Mucosa of descending colon (tissue), 3 donors: Measurements from ENCODE around the gene RALGAPB. TPM values are rescaled to one million over a fixed set of nuclear protein-coding genes. Genes with fewer than 3 reads are reported as not detected.

ENCODE experiments used
- ATAC-seq: fragments of 200-7000 bp; cut with Tn5 transposase; one replicate; pipeline ENCODE4 v1.9.1; 2020; ENCODE audit warnings: mild to moderate bottlenecking, moderate library complexity
- DNase-seq, 3 donors: peaks; one replicate each; pipeline ENCODE4 v3.0.0-alpha.2; 2020
- H3K36me3 ChIP-seq: fragments of 200-600 bp; one replicate; pipeline ENCODE4 v1.8.0; 2021; ENCODE audit warnings: low read depth, mild to moderate bottlenecking
- H3K4me1 ChIP-seq: fragments of 200-600 bp; one replicate; pipeline ENCODE4 v1.8.0; 2021; ENCODE audit warnings: low read depth, mild to moderate bottlenecking
- H3K4me3 ChIP-seq: fragments of 200-600 bp; one replicate; pipeline ENCODE4 v1.8.0; 2021; ENCODE audit warnings: mild to moderate bottlenecking
- H3K9me3 ChIP-seq: fragments of 200-600 bp; one replicate; pipeline ENCODE4 v1.8.0; 2021; ENCODE audit warnings: mild to moderate bottlenecking
- CTCF ChIP-seq: fragments of 200-600 bp; IDR thresholded peaks from one replicate; pipeline ENCODE4 v1.8.0; 2022; ENCODE audit warnings: antibody characterized with exemption, mild to moderate bottlenecking
- intact Hi-C, 2 donors: fragments of 100-400 bp; cut with DNase I in 1 of 2; cut with micrococcal nuclease in 1 of 2; formaldehyde crosslinking; loops; one replicate each; pipeline versions ENCODE4 v1.11.0 to v1.11.1; 2022; cut with DNase I, micrococcal nuclease
- total RNA-seq, 3 donors: library from RNA; stranded (reverse); fragmentation: NEBNext Ultra II Directional in 2 of 3; extraction: Animal tissue kit (Norgen Biotek cat#: 25700) in 2 of 3; gene quantifications; one replicate each; pipeline versions ENCODE4 v1.2.1 to v1.2.4, GENCODE V29; 2021 to 2023
- donor health status: DM: no; HTN: no; CAD: no; lungs with moderate emphysema.
- donor health status: DM: no; HTN: no; CAD: no.
- donor health status: DM: no; HTN: yes; CAD: no.

Gene RALGAPB
- total RNA-seq, 3 donors from 2014 or later: 37.7 to 44.1 (median 43.0) TPM

GRCh38 chr20:38564680-38565079 lies 92.0 kb downstream of the RALGAPB start:
- Histone ChIP-seq H3K4me3 (no peak overlapping the region), H3K36me3 (no peaks in the 10 kb centered on the region), H3K9me3 (no peaks in the 10 kb centered on the region), H3K4me1 (no peaks in the 10 kb centered on the region)
- intact Hi-C loops: no loop called here
- DNase-seq (no peak), ATAC-seq (no peak)
- no peak for TF ChIP-seq CTCF

- intact Hi-C loops: no loop called here
- Histone ChIP-seq H3K4me3 (no peak overlapping the region), H3K9me3 (no peaks in the 10 kb centered on the region), H3K36me3 (no peaks in the 10 kb centered on the region), H3K4me1 (no peaks in the 10 kb centered on the region)
- no peak for ATAC-seq
- DNase-seq: no peak
- no peak for TF ChIP-seq CTCF
Observed at GRCh38 chr20:38566036-38566598, 93.5 kb downstream of the RALGAPB start.

GRCh38 chr20:38569747-38570525 lies 97.3 kb downstream of the RALGAPB start:
- H3K4me1 ChIP-seq: no peaks in the 10 kb centered on the region
- no peak for DNase-seq
- no peaks in the 10 kb centered on the region for H3K9me3 ChIP-seq
- peaks cover 7% of the 10 kb centered on the region for H3K36me3 ChIP-seq
- intact Hi-C loops: no loop called here
- H3K4me3 ChIP-seq: no peak overlapping the region
- no peak for ATAC-seq
- TF ChIP-seq CTCF: no peak

- Histone ChIP-seq H3K4me1 (no peaks in the 10 kb centered on the region), H3K36me3 (peaks cover 11% of the 10 kb centered on the region), H3K9me3 (no peaks in the 10 kb centered on the region), H3K4me3 (no peak overlapping the region)
- TF ChIP-seq CTCF: no peak
- ATAC-seq (no peak), DNase-seq (no peak)
- intact Hi-C loops: no loop called here
Observed at GRCh38 chr20:38573413-38573812, 100.8 kb downstream of the RALGAPB start.

GRCh38 chr20:38579219-38579910 lies 106.7 kb downstream of the RALGAPB start:
- no peak for TF ChIP-seq CTCF
- ATAC-seq (peak; percentile 28), DNase-seq (no peak)
- Histone ChIP-seq H3K36me3 (peaks cover 10% of the 10 kb centered on the region), H3K4me3 (no peak overlapping the region), H3K4me1 (no peaks in the 10 kb centered on the region), H3K9me3 (no peaks in the 10 kb centered on the region)
- intact Hi-C loops: no loop called here
